A673 (cell line): Measurements from ENCODE around the gene RIMKLA. TPM values are rescaled to one million over a fixed set of nuclear protein-coding genes. Genes with fewer than 3 reads are reported as not detected.

Experiments
- BruUV-seq: library from RNA; stranded (reverse); fragments of 400-500 nt; replicated peaks from 2 replicates; lab custom pipeline; 2021; lab: Mats Ljungman, UMichigan
- CTCF ChIA-PET: fragments of 300-600 bp; sonication (Branson Sonifier 250); formaldehyde crosslinking; loops from one replicate; lab custom pipeline; 2022; ENCODE audit warnings: antibody characterized with exemption; lab: Charles Lee
- POLR2A ChIA-PET: fragments of 300-600 bp; sonication (Branson Sonifier 250); formaldehyde crosslinking; loops from one replicate; lab custom pipeline; 2022; ENCODE audit warnings: antibody characterized with exemption; ENCODE audit not compliant: low non-redundant PET; lab: Charles Lee
- DNase-seq: peaks from one replicate; pipeline ENCODE4 v3.0.0-alpha.2; 2015; ENCODE audit warnings: low spot score
- H3K27ac ChIP-seq: fragments of 200-600 bp; sonication (generic); 2 replicates; pipeline ENCODE4 v1.5.1; 2016; ENCODE audit warnings: mixed run types, low read depth, mild to moderate bottlenecking, mixed read lengths, antibody characterized with exemption, low read length; ENCODE audit not compliant: poor library complexity, severe bottlenecking
- H3K27me3 ChIP-seq: fragments of 200-600 bp; sonication (generic); replicated peaks from 2 replicates; pipeline ENCODE4 v1.6.1; 2017; ENCODE audit warnings: mixed run types, low read depth, mild to moderate bottlenecking, mixed read lengths, antibody characterized with exemption, low read length; ENCODE audit not compliant: insufficient read depth, poor library complexity
- H3K36me3 ChIP-seq: fragments of 200-600 bp; sonication (generic); 2 replicates; pipeline ENCODE4 v1.6.1; 2016; ENCODE audit warnings: mixed run types, mild to moderate bottlenecking, mixed read lengths, antibody characterized with exemption, low read length; ENCODE audit not compliant: insufficient read depth, poor library complexity, severe bottlenecking
- H3K4me1 ChIP-seq: fragments of 200-600 bp; sonication (generic); 2 replicates; pipeline ENCODE4 v1.6.1; 2017; ENCODE audit warnings: mixed run types, mild to moderate bottlenecking, mixed read lengths, antibody characterized with exemption, low read length; ENCODE audit not compliant: insufficient read depth, poor library complexity, severe bottlenecking
- H3K4me3 ChIP-seq: fragments of 200-600 bp; sonication (generic); 2 replicates; pipeline ENCODE4 v1.5.1; 2016; ENCODE audit warnings: low read depth, mixed run types, mild to moderate bottlenecking, mixed read lengths, low read length; ENCODE audit not compliant: poor library complexity, severe bottlenecking
- H3K9me3 ChIP-seq: fragments of 200-600 bp; sonication (generic); 2 replicates; pipeline ENCODE4 v1.6.1; 2016; ENCODE audit warnings: mixed run types, low read depth, mild to moderate bottlenecking, mixed read lengths, antibody characterized with exemption, low read length; ENCODE audit not compliant: poor library complexity, severe bottlenecking
- EZH2 ChIP-seq: fragments of 200-600 bp; sonication (generic); IDR thresholded peaks from 2 replicates; pipeline ENCODE4 v1.6.1; 2017; ENCODE audit warnings: borderline replicate concordance, low read depth, mild to moderate bottlenecking, mixed read lengths, antibody characterized with exemption, low read length; ENCODE audit not compliant: poor library complexity, severe bottlenecking
- intact Hi-C: fragments of 100-400 bp; cut with micrococcal nuclease; formaldehyde crosslinking; loops from one replicate; pipeline ENCODE4 v1.10.0; 2022; ENCODE audit not compliant: unreplicated experiment
- total RNA-seq: library from RNA; stranded (reverse); gene quantifications from 2 replicates; pipeline ENCODE4 v1.2.3, GENCODE V29; 2021
- TF ChIP-seq, protein P1 (sequence below): fragments of 300-800, 200-600 bp; sonication (generic); conservative IDR thresholded peaks from 2 replicates; pipeline ENCODE4 v1.5.1; 2017; ENCODE audit warnings: low read depth, mild to moderate bottlenecking, antibody characterized with exemption, low read length, moderate library complexity, mixed read lengths

RIMKLA gene
- total RNA-seq, 1 experiment from 2014 or later: 0.24 TPM

DNA sequence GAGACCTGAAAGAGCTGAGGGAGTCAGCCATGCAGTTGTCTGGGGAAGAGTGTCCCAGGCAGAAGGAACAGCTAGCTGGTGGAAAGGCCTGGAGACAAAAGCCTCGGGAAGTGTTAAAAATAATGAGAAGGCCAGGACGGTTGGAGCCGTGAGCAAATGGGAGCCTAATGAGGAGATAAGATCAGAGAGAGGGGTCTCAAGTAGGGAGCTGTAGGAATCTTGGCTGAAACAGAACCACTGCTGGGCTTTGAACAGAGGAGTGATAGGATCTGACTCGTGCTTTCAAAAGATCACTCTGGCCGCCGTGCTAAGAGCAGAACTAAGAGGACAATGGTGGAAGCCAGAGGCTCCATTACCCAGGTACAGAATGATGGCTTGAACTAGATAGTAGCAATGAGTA lies 43.6 kb upstream of the RIMKLA start:
- no peak overlapping the region for H3K27ac ChIP-seq
- H3K27me3 ChIP-seq: no peaks in the 10 kb centered on the region
- no peak for DNase-seq
- intact Hi-C loops: loop anchor here (10.0 kb wide), 2 partner anchors 162 to 318 kb away; partner anchors contain the start of gene PPIH
- H3K9me3 ChIP-seq: no peaks in the 10 kb centered on the region
- H3K36me3 ChIP-seq: no peaks in the 10 kb centered on the region
- H3K4me1 ChIP-seq: peaks cover 12% of the 10 kb centered on the region
- H3K4me3 ChIP-seq: no peak overlapping the region
- POLR2A ChIA-PET: no interaction called here
- BruUV-seq: no TSS peak
- TF ChIP-seq EZH2: no peak
- TF ChIP-seq, protein P1, sequence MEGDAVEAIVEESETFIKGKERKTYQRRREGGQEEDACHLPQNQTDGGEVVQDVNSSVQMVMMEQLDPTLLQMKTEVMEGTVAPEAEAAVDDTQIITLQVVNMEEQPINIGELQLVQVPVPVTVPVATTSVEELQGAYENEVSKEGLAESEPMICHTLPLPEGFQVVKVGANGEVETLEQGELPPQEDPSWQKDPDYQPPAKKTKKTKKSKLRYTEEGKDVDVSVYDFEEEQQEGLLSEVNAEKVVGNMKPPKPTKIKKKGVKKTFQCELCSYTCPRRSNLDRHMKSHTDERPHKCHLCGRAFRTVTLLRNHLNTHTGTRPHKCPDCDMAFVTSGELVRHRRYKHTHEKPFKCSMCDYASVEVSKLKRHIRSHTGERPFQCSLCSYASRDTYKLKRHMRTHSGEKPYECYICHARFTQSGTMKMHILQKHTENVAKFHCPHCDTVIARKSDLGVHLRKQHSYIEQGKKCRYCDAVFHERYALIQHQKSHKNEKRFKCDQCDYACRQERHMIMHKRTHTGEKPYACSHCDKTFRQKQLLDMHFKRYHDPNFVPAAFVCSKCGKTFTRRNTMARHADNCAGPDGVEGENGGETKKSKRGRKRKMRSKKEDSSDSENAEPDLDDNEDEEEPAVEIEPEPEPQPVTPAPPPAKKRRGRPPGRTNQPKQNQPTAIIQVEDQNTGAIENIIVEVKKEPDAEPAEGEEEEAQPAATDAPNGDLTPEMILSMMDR: no peak
- CTCF ChIA-PET: no interaction called here

DNA sequence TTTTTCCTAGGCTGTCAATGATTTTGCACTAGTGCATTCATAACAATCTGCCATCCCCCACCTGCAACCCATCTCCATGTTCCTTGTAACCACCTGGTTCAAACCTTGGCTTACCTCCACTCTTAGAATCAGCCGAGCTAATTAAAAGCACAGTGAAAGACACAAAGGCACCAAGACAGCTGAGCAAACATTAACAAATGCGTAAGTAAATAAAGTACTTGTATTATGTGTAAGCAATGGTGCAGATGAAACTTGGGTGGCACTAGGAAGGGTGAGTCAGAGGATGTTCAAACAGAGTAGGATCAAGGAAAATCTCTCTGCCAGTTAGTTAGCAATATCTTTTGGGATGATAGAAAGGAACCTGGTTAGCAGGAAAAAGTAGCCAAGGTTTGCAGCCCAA lies 40.5 kb upstream of the RIMKLA start:
- TF ChIP-seq, protein P1: no peak
- TF ChIP-seq EZH2: no peak
- POLR2A ChIA-PET: no interaction called here
- CTCF ChIA-PET: no interaction called here
- H3K36me3 ChIP-seq: no peaks in the 10 kb centered on the region
- H3K4me1 ChIP-seq: peaks cover 6% of the 10 kb centered on the region
- H3K27ac ChIP-seq: no peak overlapping the region
- intact Hi-C loops: loop anchor here (10.0 kb wide), 1 partner anchor 405 kb away; the partner anchor contains the start of gene CLDN19
- H3K9me3 ChIP-seq: no peaks in the 10 kb centered on the region
- DNase-seq: no peak
- no peaks in the 10 kb centered on the region for H3K27me3 ChIP-seq
- H3K4me3 ChIP-seq: no peak overlapping the region
- no TSS peak for BruUV-seq

DNA sequence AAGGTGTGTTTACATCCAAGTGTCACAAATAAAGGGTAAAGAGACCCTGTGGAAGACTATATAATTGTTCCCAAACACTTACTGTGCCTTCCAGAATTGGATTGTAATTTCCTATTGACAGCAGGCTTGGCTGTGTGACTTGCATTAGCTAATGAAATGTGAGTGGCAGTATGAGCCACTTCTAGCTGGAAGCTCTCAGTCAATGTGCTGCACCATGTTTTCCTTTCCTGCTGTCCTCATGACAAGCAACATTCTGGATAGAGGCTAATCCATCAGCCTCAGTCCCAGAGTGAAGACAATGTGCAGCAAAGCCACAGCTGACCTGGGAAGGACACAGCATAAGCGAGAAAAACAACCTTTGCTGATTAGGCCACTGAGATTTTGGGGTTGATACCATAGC lies 39.7 kb upstream of the RIMKLA start:
- Histone ChIP-seq H3K9me3 (no peaks in the 10 kb centered on the region), H3K27ac (no peak overlapping the region), H3K4me1 (peaks cover 6% of the 10 kb centered on the region), H3K27me3 (no peaks in the 10 kb centered on the region), H3K36me3 (no peaks in the 10 kb centered on the region), H3K4me3 (no peak overlapping the region)
- intact Hi-C loops: loop anchor here (10.0 kb wide), 1 partner anchor 404 kb away; the partner anchor contains the start of gene CLDN19
- BruUV-seq: no TSS peak
- TF ChIP-seq, protein P1: no peak
- no peak for TF ChIP-seq EZH2
- no peak for DNase-seq
- ChIA-PET CTCF (no interaction called here), POLR2A (no interaction called here)
